HG02973 (cell line): ENCODE data around the gene PPME1.

Source experiments
- ATAC-seq: cut with Tn5 transposase; IDR thresholded peaks from one replicate; pipeline ENCODE4 v1.9.1; 2021; ENCODE audit warnings: moderate library complexity; ENCODE audit not compliant: unreplicated experiment

Gene PPME1

DNA sequence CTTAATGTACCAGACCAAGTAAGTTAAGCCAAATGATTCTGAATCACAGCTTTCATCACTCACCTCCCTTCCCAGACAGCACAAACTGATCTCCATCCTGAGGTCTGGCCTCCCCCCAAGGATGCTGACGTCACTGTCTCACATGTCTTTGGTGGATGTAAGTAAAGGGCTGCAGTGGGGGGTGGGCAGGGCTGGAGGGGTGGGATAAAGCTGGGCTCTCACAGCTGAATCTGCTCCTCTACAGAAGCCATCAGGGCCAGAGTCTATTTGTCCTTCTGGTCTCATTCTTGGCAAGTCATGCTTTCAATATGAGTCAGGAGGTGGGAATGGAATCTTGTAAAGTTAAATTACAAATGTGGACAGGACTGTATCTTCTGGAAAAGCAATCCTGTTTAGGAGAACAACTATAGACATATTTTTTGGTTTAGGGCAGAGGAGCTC, 107.7 kb downstream of the PPME1 start:
- ATAC-seq = no peak

DNA sequence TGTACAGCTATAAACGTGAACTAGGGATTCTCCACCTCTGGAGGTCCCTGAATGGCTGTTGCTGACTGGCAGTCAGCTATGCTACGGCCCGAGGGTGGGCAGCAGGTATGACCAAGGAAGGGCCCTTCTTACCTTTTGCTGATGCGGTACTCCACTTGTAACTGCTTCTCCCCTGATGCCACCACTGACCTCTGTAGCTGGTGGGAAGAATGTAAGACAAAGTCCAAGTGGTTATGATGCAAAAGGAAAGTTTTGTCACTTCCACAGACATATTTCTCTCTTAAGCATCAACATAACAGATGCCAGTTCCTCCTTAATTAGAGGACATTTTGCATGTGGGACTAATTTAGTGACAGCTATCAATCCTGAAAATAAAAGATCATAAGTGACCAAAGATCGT, 108.2 kb downstream of the PPME1 start:
- ATAC-seq = no peak

- ATAC-seq = no peak
Observed at GRCh38 chr11:74280494-74280893, 109.4 kb downstream of the PPME1 start.

- ATAC-seq = no peak
Observed at GRCh38 chr11:74282421-74282820, 111.3 kb downstream of the PPME1 start.

DNA sequence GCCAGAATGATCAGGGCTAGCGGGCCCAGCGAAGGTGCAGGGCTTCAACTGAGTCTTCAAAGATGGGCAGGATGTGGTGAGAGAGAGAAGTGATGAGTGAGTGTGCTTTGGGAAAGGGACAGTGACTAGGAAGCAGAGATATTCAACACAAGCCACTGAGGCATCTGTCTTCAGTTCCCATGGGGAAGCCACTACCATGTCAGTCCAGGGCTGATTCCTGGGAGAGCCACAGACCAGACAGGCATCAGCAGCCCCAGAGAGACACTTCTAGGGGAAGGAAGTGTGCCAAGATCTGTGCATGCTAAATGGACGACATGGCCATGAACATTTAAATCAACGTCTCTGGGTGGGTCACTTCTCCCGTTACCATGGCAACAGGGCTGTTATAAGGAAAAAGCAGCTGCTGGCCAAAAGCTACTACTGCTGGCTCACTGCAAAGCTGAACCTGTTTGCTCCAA, 111.9 kb downstream of the PPME1 start:
- ATAC-seq = no peak

- ATAC-seq = no peak
Observed at GRCh38 chr11:74283580-74284180, 112.6 kb downstream of the PPME1 start.

GRCh38 chr11:74284466-74284865, 113.4 kb downstream of the PPME1 start:
- no peak for ATAC-seq

- ATAC-seq = no peak
Observed at GRCh38 chr11:74288161-74288560, 117.1 kb downstream of the PPME1 start.

GRCh38 chr11:74288911-74289310, 117.8 kb downstream of the PPME1 start:
- no peak for ATAC-seq

DNA sequence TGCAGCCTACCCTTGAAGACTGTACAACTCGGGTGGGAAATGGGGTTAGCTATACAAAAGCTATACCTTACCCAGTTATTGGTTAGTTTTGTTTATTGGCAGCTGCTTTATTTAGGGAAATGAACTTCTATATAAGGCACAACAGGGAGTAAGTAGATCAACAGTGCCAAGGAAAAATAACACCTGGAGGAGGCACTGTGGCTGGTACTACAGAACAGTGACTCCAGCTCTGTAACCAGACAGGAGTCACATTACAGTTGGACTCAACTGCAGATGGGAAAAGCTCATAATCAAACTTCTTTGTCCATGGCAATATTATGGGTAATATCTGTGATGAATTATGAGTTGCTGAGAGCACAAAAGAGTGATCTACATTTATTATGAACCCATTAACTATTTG, 126.4 kb downstream of the PPME1 start:
- ATAC-seq = no peak

- ATAC-seq = no peak
Observed at GRCh38 chr11:74299015-74299414, 127.9 kb downstream of the PPME1 start.
